Testis (tissue), 2 donors: ENCODE measurements around the gene PHYKPL.
A peak's percentile ranks its signal among the peaks of the same experiment; 100 is the strongest.

ENCODE experiments used
- POLR2A ChIP-seq: fragments of 450-650 bp; IDR thresholded peaks from one replicate; pipeline ENCODE4 v1.6.1; 2017; ENCODE audit warnings: antibody characterized with exemption, mild to moderate bottlenecking, moderate library complexity
- TF ChIP-seq, protein P1 (sequence below), 3 experiments: fragments of 450-650 bp in 2 of 3; fragments of 200-600 bp in 1 of 3; sonication (generic) in 1 of 3; IDR thresholded peaks; one replicate each; pipeline ENCODE4 v1.5.1; 2016 to 2019; ENCODE audit warnings: antibody characterized with exemption in 3 of 3, mild to moderate bottlenecking in 2 of 3, moderate library complexity in 1 of 3

DNA sequence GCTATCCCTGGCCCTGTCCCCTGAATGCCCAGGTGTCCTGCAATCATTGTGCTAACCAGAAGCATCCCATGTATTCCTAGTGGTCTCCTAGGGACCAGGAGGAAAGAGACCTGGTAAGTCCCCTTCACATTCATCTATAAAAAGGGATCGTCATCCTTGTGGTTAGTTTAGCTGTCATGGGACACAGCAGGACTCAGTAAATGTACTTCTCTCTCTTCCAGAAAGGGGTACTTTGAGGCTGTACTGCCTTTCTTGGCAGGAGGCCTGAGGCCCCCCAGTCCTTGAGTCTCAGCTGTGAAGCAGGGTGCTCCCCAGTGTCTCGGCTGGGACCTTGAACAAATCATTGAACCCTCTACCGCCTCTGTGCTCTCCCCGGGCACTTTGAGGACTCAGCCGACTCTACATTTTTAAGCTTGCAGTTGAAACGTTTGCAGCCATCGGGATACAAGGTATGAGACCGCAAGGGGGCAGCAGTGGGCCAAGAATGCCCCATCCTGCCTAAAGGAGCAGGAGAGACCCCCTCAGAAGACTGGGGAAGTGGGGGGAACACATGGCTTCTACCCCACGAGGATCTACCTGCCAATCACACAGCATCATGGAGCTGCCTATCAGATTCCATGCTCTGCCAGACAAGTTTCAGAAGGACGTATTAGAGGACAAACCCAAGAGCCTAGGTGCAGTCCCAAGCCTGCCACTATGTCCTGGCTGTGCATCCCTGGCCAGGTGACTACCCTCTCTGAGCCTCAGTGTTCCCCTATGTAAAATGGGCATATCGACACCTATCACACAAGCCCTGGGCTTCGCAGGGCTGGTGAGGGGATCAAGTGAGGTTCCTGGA is 2.4 kb upstream of the PHYKPL start:
- TF ChIP-seq, protein P1, sequence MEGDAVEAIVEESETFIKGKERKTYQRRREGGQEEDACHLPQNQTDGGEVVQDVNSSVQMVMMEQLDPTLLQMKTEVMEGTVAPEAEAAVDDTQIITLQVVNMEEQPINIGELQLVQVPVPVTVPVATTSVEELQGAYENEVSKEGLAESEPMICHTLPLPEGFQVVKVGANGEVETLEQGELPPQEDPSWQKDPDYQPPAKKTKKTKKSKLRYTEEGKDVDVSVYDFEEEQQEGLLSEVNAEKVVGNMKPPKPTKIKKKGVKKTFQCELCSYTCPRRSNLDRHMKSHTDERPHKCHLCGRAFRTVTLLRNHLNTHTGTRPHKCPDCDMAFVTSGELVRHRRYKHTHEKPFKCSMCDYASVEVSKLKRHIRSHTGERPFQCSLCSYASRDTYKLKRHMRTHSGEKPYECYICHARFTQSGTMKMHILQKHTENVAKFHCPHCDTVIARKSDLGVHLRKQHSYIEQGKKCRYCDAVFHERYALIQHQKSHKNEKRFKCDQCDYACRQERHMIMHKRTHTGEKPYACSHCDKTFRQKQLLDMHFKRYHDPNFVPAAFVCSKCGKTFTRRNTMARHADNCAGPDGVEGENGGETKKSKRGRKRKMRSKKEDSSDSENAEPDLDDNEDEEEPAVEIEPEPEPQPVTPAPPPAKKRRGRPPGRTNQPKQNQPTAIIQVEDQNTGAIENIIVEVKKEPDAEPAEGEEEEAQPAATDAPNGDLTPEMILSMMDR (IDR thresholded peaks at IDR 0.05), result peak; percentile 35 to 59 (median 44)
- TF ChIP-seq POLR2A, result no peak
